ENCODE results near the gene KDM6B. TPM values are rescaled to one million over a fixed set of nuclear protein-coding genes. Genes with fewer than 3 reads are reported as not detected.

The KDM6B gene
- total and polyA plus RNA-seq, 4 donors = 3.1 to 44.8 (median 17.5) TPM

- Histone ChIP-seq H3K9me3 (ENCODE audit: control insufficient read depth, low read length) (no peaks in the 10 kb centered on the region), H3K27me3 (ENCODE audit: control insufficient read depth in 1 of 2, insufficient read depth in 2 of 2, low read length in 1 of 2) (no peaks in the 10 kb centered on the region), H3K27ac (ENCODE audit: low read depth in 1 of 2, low read length in 2 of 2) (no peak overlapping the region), H3K4me3 (ENCODE audit: low read length in 2 of 2) (no peak overlapping the region), H3K4me1 (ENCODE audit: control insufficient read depth in 1 of 2, insufficient read depth in 2 of 2, low read length in 2 of 2) (no peaks in the 10 kb centered on the region), H3K36me3 (ENCODE audit: control insufficient read depth in 1 of 2, insufficient read depth in 2 of 2, low read length in 1 of 2) (peaks cover 0 to 2% of the 10 kb centered on the region in 2 donors)
- ATAC-seq (ENCODE audit: low FRiP score) = no peak
- DNase-seq = no peak
- WGBS, 2 donors = 85 to 91% methylated on average over 17 to 20 of the region's 20 CpGs
- intact Hi-C loops (cut with DNase I) = no loop called here
These were observed 14.1 kb downstream of the KDM6B start for GRCh38 chr17:7848131-7848579.

- Histone ChIP-seq H3K27me3 (ENCODE audit: control insufficient read depth in 1 of 2, insufficient read depth in 2 of 2, low read length in 1 of 2) (no peaks in the 10 kb centered on the region), H3K27ac (ENCODE audit: low read depth in 1 of 2, low read length in 2 of 2) (no peak overlapping the region), H3K9me3 (ENCODE audit: control insufficient read depth, low read length) (no peaks in the 10 kb centered on the region), H3K4me3 (ENCODE audit: low read length in 2 of 2) (no peak overlapping the region), H3K36me3 (ENCODE audit: control insufficient read depth in 1 of 2, insufficient read depth in 2 of 2, low read length in 1 of 2) (peaks cover 0 to 2% of the 10 kb centered on the region in 2 donors), H3K4me1 (ENCODE audit: control insufficient read depth in 1 of 2, insufficient read depth in 2 of 2, low read length in 2 of 2) (no peaks in the 10 kb centered on the region)
- 90 to 92% methylated on average over 21 of the region's 21 CpGs for WGBS, 2 donors
- DNase-seq (no peak), ATAC-seq (ENCODE audit: low FRiP score) (no peak)
- intact Hi-C loops (cut with DNase I) = no loop called here
These were observed 14.7 kb downstream of the KDM6B start for GRCh38 chr17:7848739-7849129.

DNA sequence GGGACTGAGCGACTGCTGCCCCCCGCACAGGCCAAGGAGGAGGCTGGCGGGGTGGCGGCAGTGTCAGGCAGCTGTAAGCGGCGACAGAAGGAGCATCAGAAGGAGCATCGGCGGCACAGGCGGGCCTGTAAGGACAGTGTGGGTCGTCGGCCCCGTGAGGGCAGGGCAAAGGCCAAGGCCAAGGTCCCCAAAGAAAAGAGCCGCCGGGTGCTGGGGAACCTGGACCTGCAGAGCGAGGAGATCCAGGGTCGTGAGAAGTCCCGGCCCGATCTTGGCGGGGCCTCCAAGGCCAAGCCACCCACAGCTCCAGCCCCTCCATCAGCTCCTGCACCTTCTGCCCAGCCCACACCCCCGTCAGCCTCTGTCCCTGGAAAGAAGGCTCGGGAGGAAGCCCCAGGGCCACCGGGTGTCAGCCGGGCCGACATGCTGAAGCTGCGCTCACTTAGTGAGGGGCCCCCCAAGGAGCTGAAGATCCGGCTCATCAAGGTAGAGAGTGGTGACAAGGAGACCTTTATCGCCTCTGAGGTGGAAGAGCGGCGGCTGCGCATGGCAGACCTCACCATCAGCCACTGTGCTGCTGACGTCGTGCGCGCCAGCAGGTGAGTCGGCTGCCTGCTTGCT lies 15.2 kb downstream of the KDM6B start:
- intact Hi-C loops (cut with DNase I) = no loop called here
- no peaks in the 10 kb centered on the region for H3K4me1 ChIP-seq (ENCODE audit: control insufficient read depth in 1 of 2, insufficient read depth in 2 of 2, low read length in 2 of 2)
- DNase-seq (no peak), ATAC-seq (ENCODE audit: low FRiP score) (no peak)
- H3K27me3 ChIP-seq (ENCODE audit: control insufficient read depth in 1 of 2, insufficient read depth in 2 of 2, low read length in 1 of 2) = no peaks in the 10 kb centered on the region
- no peak overlapping the region for H3K4me3 ChIP-seq (ENCODE audit: low read length in 2 of 2)
- H3K36me3 ChIP-seq (ENCODE audit: control insufficient read depth in 1 of 2, insufficient read depth in 2 of 2, low read length in 1 of 2) = peaks cover 0 to 2% of the 10 kb centered on the region in 2 donors
- H3K9me3 ChIP-seq (ENCODE audit: control insufficient read depth, low read length) = no peaks in the 10 kb centered on the region
- H3K27ac ChIP-seq (ENCODE audit: low read depth in 1 of 2, low read length in 2 of 2) = no peak overlapping the region
- WGBS, 2 donors = 86 to 88% methylated on average over 35 of the region's 35 CpGs

DNA sequence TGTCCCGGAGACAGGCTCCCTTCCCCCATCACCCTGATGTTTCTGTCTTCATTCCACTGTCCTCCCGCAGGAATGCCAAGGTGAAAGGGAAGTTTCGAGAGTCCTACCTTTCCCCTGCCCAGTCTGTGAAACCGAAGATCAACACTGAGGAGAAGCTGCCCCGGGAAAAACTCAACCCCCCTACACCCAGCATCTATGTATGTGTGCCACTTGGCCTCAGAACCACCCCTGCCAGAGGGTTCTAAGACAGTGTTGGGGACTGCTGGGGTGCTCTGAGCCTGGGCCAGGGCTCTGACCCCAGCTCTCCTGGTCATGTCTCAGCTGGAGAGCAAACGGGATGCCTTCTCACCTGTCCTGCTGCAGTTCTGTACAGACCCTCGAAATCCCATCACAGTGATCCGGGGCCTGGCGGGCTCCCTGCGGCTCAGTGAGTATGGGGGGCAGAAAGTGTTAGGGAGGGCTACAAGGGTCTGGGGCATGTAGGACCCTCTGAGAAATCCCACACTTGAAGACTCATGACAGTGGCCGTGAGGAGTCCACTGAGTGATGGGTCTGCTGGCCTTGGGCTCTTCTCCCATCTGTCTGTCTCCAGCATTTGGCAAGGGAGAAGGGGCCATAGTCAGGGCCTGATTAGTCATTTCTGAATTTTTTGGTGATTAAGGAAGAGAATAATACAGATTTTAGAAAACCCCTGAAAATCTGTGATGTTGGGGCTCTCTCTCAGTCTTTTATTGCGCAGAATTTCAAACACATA lies 15.9 kb downstream of the KDM6B start:
- intact Hi-C loops (cut with DNase I) = loop anchor here (5.0 to 10.0 kb wide), 2 partner anchors 105 to 108 kb away; no protein-coding TSS in a partner anchor
- Histone ChIP-seq H3K4me1 (ENCODE audit: control insufficient read depth in 1 of 2, insufficient read depth in 2 of 2, low read length in 2 of 2) (no peaks in the 10 kb centered on the region), H3K4me3 (ENCODE audit: low read length in 2 of 2) (no peak overlapping the region), H3K27me3 (ENCODE audit: control insufficient read depth in 1 of 2, insufficient read depth in 2 of 2, low read length in 1 of 2) (no peaks in the 10 kb centered on the region), H3K27ac (ENCODE audit: low read depth in 1 of 2, low read length in 2 of 2) (no peak overlapping the region), H3K36me3 (ENCODE audit: control insufficient read depth in 1 of 2, insufficient read depth in 2 of 2, low read length in 1 of 2) (peaks cover 0 to 2% of the 10 kb centered on the region in 2 donors), H3K9me3 (ENCODE audit: control insufficient read depth, low read length) (no peaks in the 10 kb centered on the region)
- DNase-seq (no peak), ATAC-seq (ENCODE audit: low FRiP score) (no peak)
- 84 to 85% methylated on average over 12 of the region's 12 CpGs for WGBS, 2 donors

GRCh38 chr17:7850701-7851437 lies 16.9 kb downstream of the KDM6B start:
- WGBS, 2 donors = 86% methylated on average over 17 of the region's 17 CpGs

GRCh38 chr17:7851438-7852261 lies 17.6 kb downstream of the KDM6B start:
- 14 to 16% methylated on average over 60 of the region's 60 CpGs for WGBS, 2 donors
- DNase-seq = peak; percentile 94 to 97
- H3K4me1 ChIP-seq (ENCODE audit: control insufficient read depth in 1 of 2, insufficient read depth in 2 of 2, low read length in 2 of 2) = no peaks in the 10 kb centered on the region
- intact Hi-C loops (cut with DNase I) = loop anchor here (1.0 to 10.0 kb wide), 3 partner anchors 29 to 109 kb away; no protein-coding TSS in a partner anchor
- H3K9me3 ChIP-seq (ENCODE audit: control insufficient read depth, low read length) = no peaks in the 10 kb centered on the region
- no peak overlapping the region for H3K27ac ChIP-seq (ENCODE audit: low read depth in 1 of 2, low read length in 2 of 2)
- H3K4me3 ChIP-seq (ENCODE audit: low read length in 2 of 2) = no peak overlapping the region
- peaks cover 0 to 2% of the 10 kb centered on the region in 2 donors for H3K36me3 ChIP-seq (ENCODE audit: control insufficient read depth in 1 of 2, insufficient read depth in 2 of 2, low read length in 1 of 2)
- peak; percentile 89 for ATAC-seq (ENCODE audit: low FRiP score)
- H3K27me3 ChIP-seq (ENCODE audit: control insufficient read depth in 1 of 2, insufficient read depth in 2 of 2, low read length in 1 of 2) = no peaks in the 10 kb centered on the region

More at GRCh38 chr17:7850701-7851437, 16.9 kb downstream of the KDM6B start:
- DNase-seq (no peak), ATAC-seq (ENCODE audit: low FRiP score) (no peak)
- H3K27me3 ChIP-seq (ENCODE audit: control insufficient read depth in 1 of 2, insufficient read depth in 2 of 2, low read length in 1 of 2) = no peaks in the 10 kb centered on the region
- no peak overlapping the region for H3K27ac ChIP-seq (ENCODE audit: low read depth in 1 of 2, low read length in 2 of 2)
- no peaks in the 10 kb centered on the region for H3K9me3 ChIP-seq (ENCODE audit: control insufficient read depth, low read length)
- H3K36me3 ChIP-seq (ENCODE audit: control insufficient read depth in 1 of 2, insufficient read depth in 2 of 2, low read length in 1 of 2) = peaks cover 0 to 2% of the 10 kb centered on the region in 2 donors
- intact Hi-C loops (cut with DNase I) = loop anchor here (1.0 to 10.0 kb wide), 3 partner anchors 29 to 109 kb away; no protein-coding TSS in a partner anchor
- H3K4me3 ChIP-seq (ENCODE audit: low read length in 2 of 2) = no peak overlapping the region
- H3K4me1 ChIP-seq (ENCODE audit: control insufficient read depth in 1 of 2, insufficient read depth in 2 of 2, low read length in 2 of 2) = no peaks in the 10 kb centered on the region

- H3K36me3 ChIP-seq (ENCODE audit: control insufficient read depth in 1 of 2, insufficient read depth in 2 of 2, low read length in 1 of 2) = no peaks in the 10 kb centered on the region
- H3K4me1 ChIP-seq (ENCODE audit: control insufficient read depth in 1 of 2, insufficient read depth in 2 of 2, low read length in 2 of 2) = no peaks in the 10 kb centered on the region
- ATAC-seq (ENCODE audit: low FRiP score) (no peak), DNase-seq (peak in 1 of 2 donors; percentile 55)
- no peak overlapping the region for H3K4me3 ChIP-seq (ENCODE audit: low read length in 2 of 2)
- no peak overlapping the region for H3K27ac ChIP-seq (ENCODE audit: low read depth in 1 of 2, low read length in 2 of 2)
- H3K27me3 ChIP-seq (ENCODE audit: control insufficient read depth in 1 of 2, insufficient read depth in 2 of 2, low read length in 1 of 2) = no peaks in the 10 kb centered on the region
- intact Hi-C loops (cut with DNase I) = loop anchor here (5.0 to 10.0 kb wide), 2 partner anchors 107 to 110 kb away; no protein-coding TSS in a partner anchor
- 71 to 77% methylated on average over 20 of the region's 20 CpGs for WGBS, 2 donors
- no peaks in the 10 kb centered on the region for H3K9me3 ChIP-seq (ENCODE audit: control insufficient read depth, low read length)
These were observed 18.2 kb downstream of the KDM6B start for GRCh38 chr17:7852262-7852670.

Measured in aorta (tissue), 5 donors.